Activated CD4-positive, alpha-beta T cell treated with anti-CD3 and anti-CD28 coated beads for 24 hours (primary cell): ENCODE results near the gene HTR1D.

ENCODE experiments used
- DNase-seq, 2 donors: peaks; one replicate each; pipeline ENCODE4 v3.0.0-alpha.2; 2020; ENCODE audit warnings: low read depth in 2 of 2

The HTR1D gene

DNA sequence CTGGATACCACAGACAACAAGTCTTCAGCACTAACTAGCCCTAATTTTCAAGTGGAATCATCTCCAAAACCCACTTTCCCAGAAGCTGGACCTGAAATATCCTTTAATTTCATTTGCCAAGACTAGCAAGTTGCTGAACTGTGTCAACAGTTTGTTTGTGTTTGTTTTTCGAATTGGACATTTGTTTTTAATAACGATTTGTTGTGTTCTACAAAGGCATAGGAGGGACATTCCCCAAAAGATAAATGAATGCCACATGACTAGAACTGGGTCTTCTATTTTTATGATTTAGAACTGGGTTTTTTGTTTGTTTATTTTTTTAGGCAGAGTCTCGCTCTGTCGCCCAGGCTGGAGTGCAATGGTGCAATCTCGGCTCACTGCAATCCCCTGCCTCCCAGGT is 66.6 kb downstream of the HTR1D start:
- no peak for DNase-seq

DNA sequence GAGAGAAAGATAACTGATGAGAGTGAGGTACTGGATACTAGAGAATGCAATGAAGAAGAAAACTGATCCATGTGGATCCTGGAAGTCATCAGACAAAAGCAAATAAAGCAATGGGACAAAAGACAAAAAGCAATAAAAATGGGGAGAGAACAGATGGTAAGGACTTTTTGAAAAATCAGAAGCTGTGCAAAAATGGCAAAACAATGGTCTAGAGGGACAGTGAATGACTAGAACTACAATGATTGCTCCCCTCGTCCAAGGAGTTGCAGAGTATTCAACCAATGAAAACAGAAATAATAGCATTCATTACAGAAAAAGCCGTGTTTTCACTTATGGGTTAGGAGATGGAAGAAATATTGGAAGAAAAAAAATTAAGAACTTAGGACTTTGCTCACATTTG is 67.2 kb downstream of the HTR1D start:
- no peak for DNase-seq

DNA sequence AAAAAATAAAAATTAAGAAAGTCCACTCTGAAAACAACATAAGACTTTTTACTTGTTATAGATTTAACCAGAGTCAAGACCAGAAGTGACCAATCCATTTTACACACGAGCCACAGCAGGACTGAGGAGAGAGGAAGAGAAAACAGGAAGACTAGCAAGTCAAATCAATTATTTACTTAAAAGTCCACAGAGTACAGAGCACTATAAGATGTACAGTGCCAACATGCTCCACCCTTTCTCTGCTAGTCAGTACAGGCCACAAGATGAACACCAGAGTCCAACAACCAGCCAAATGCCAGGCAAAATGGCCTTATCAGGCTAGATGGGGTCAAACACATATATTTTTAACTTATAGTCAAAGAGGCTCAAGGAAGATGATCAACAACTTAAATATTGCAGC is 68.2 kb downstream of the HTR1D start:
- no peak for DNase-seq

DNA sequence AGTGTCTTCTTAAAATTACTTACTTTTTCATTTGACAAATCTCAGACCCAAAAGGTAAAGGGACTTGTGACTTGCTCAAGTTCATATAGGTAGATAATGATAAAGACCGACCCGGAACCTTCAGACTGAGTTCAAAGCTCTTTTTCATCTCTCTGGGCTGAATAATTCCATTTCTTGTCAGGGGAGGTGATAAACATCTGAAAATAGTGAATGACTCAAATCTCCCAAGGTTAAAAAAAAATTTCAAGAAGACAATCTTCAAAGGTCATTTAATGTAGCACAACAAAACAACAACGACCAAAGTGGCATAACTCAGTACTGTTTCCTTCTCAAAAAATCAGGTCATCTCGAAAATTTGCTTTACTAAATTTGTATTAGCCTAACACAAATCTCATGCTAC is 69.2 kb downstream of the HTR1D start:
- DNase-seq = no peak
